ENCODE measurements around the gene AASDH. TPM values are rescaled to one million over a fixed set of nuclear protein-coding genes. Genes with fewer than 3 reads are reported as not detected.

Gene AASDH
- total RNA-seq, 1 donor from 2014 or later = 9.4 TPM

GRCh38 chr4:56316011-56316650 lies 71.2 kb downstream of the AASDH start:
- intact Hi-C loops (cut with micrococcal nuclease) = no loop called here

- intact Hi-C loops (cut with micrococcal nuclease) = no loop called here
Measured at GRCh38 chr4:56315543-56315942, 71.7 kb downstream of the AASDH start.

DNA sequence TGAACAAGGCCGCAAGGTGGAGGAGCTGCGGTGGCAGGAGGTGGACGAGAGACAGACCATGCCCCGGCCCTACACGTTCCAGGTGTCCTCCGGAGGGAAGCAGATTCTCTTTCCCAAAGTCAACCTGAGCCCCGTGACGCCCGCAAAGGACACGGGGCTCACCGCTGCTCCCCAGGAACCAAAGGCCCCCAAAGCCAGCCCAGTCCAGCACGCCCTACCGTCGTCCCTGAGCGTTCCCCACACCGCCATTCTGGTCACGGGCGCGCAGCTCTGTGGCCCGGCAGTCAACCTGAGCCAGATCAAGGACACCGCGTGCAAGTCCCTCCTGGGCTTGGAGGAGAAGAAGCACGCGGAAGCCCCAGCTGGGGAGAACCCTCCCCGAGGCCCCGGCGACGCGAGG lies 72.2 kb downstream of the AASDH start:
- intact Hi-C loops (cut with micrococcal nuclease) = no loop called here

- intact Hi-C loops (cut with micrococcal nuclease) = no loop called here
Measured at GRCh38 chr4:56314207-56314915, 72.9 kb downstream of the AASDH start.

DNA sequence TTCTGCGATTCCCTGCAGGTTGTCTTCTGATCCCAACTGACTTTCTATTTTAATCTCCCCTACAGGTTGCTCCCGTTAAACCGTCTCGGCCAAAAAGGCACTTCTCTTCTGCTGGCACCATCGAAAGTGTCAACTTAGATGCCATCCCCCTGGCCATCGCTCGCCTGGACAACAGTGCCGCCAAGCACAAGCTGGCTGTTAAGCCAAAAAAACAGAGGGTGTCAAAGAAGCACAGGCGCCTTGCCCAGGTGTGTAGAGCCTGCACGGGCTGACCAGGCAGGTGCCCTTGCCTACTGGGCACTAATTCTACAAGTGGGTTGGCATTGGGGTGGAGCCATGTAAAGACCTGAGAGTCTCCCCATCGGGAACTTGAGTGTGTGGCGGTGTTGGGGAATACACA lies 74.2 kb downstream of the AASDH start:
- intact Hi-C loops (cut with micrococcal nuclease) = no loop called here

- intact Hi-C loops (cut with micrococcal nuclease) = no loop called here
Measured at GRCh38 chr4:56311299-56311975, 75.9 kb downstream of the AASDH start.

DNA sequence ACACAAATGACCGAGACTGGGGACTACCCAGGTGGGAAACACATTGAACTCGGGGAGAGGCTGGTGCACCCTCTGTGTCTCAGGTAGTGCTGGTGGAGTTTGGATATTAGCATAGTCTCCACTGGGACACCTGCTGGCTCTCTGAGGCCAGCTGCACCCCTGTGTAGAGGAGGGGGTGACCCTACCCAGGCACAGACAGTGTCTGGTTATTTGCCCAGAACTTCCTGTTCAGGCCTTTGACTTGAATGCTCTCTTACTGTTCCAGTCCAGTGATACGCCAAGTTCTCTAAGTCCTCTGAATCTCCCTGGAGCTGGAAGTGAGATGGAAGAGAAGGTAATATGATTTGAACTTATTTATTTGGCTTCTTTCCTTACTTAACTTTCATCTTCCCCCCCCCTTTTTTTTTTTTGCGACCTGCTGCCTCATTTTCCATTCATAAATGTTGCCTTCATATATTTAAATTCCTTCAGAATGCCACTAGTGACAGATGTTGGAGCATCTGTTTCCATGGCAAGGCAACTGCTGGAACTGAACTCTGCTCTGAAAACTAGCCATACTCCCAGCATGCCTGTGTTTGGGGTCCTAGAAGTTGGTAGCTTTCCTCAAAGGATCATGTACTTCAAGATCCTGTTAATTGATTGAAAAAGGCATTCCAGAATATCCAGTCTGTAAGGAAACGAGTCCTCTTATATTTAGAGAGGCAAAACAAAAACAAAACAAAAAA lies 76.7 kb downstream of the AASDH start:
- intact Hi-C loops (cut with micrococcal nuclease) = no loop called here

GRCh38 chr4:56308384-56308783 lies 78.9 kb downstream of the AASDH start:
- intact Hi-C loops (cut with micrococcal nuclease) = no loop called here

GRCh38 chr4:56307423-56307822 lies 79.9 kb downstream of the AASDH start:
- intact Hi-C loops (cut with micrococcal nuclease) = no loop called here

DNA sequence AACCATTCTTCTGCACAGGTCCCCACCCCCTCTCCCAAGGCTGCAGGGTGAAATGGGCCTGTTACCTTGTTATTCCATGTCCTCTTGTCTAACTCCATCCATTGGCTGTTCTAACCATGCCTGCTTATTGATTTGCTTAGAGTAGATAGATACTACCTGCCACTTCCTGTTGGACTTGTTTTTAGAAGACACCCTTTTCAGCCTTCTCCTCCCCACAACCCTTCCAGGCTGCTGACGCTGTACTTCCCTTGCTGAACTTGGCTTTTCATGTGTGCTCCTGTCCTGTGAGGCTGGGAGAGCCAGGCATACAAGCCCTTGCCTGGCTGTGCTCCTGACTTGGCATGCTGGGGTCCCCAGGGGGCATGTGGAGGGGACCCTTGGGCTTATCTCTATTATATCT lies 81.9 kb downstream of the AASDH start:
- intact Hi-C loops (cut with micrococcal nuclease) = no loop called here

DNA sequence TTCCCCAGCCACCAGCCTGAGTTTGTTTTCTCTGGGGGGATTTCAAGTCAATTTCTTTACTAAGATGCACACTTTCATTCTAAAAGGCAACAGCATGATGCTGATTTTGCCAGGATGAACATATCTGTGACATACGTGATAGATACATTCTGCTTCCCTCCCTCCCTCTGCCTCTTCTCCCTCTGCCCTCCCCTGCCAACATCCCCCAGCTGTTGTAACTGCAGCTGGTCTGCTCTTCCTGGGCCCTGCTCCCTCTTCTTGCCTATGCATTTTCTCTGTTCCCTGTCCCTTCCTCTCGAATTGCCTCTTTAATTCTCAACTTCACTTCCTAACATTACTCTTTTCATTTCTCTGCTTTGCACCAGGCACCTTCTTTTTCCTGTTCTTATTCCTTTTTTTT lies 83.4 kb downstream of the AASDH start:
- intact Hi-C loops (cut with micrococcal nuclease) = loop anchor here (5.0 kb wide), 1 partner anchor 957 kb away; the partner anchor contains the start of gene SRD5A3

DNA sequence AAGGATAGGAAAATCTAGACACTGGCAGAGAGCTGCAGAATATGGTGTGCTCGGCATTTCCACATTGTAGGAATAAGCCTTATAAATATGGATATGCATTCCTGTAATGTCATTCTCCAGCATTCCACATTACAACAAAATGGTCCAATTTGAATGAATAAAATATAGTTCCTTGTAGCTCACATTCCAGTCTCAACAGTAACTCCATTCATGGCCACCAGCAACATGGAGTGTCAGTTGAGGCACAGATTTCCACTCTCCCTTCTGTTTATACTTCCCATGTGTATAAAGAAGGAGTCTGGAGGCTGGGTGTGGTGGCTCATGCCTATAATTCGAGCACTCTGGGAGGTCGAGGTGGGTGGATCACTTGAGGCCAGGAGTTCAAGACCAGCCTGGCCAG lies 84.5 kb downstream of the AASDH start:
- intact Hi-C loops (cut with micrococcal nuclease) = loop anchor here (5.0 kb wide), 1 partner anchor 955 kb away; the partner anchor contains the start of gene SRD5A3

GRCh38 chr4:56301997-56302496 lies 85.2 kb downstream of the AASDH start:
- intact Hi-C loops (cut with micrococcal nuclease) = loop anchor here (1.0 to 5.0 kb wide), 4 partner anchors 173 to 955 kb away; partner anchors contain the start of genes CEP135 and SRD5A3

DNA sequence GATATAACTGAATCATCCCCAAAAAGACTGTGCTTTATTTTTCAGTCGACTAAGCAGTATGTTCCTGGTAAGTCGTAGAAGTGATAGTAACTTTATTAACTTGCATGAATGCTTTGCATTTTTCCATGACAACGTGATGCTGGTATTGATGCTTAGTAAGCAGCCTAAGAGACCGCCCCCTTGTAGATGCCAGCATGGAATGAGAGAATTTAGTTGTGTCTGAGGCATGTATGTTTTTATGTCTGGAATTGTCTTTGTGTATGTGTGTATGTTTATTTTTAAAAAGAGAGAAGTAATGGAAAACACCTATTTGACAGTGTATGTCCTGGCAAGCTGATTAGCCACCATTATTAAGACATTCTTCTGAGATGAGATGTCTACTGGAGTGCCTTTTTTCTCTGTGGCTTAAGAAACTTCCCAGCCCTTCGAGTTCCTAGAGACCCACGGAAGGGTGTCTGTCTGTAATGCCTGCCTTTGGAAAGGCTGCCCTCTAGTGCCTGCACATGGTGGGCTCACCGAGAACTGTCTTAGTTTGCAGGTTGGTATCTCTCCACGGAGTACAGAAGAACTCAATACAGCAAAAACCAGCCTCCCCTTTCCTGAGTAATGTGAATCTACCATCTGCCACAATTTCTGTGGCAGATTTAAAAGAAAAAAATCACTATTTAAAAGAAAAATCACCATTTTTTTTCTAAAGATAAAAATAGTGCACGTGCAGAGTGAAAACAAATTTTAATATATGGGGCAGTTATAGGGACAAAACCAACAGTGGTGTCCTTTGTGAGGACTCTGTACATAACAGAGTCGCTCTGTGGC lies 85.9 kb downstream of the AASDH start:
- intact Hi-C loops (cut with micrococcal nuclease) = loop anchor here (1.0 to 5.0 kb wide), 4 partner anchors 172 to 954 kb away; partner anchors contain the start of genes CEP135 and SRD5A3

- intact Hi-C loops (cut with micrococcal nuclease) = no loop called here
Measured at GRCh38 chr4:56298236-56298635, 89.1 kb downstream of the AASDH start.

GRCh38 chr4:56297776-56298175 lies 89.5 kb downstream of the AASDH start:
- intact Hi-C loops (cut with micrococcal nuclease) = no loop called here

GRCh38 chr4:56296526-56296925 lies 90.8 kb downstream of the AASDH start:
- intact Hi-C loops (cut with micrococcal nuclease) = loop anchor here (1.0 kb wide), 1 partner anchor 27 kb away; no protein-coding TSS in a partner anchor

- intact Hi-C loops (cut with micrococcal nuclease) = no loop called here
Measured at GRCh38 chr4:56293121-56293520, 94.2 kb downstream of the AASDH start.

DNA sequence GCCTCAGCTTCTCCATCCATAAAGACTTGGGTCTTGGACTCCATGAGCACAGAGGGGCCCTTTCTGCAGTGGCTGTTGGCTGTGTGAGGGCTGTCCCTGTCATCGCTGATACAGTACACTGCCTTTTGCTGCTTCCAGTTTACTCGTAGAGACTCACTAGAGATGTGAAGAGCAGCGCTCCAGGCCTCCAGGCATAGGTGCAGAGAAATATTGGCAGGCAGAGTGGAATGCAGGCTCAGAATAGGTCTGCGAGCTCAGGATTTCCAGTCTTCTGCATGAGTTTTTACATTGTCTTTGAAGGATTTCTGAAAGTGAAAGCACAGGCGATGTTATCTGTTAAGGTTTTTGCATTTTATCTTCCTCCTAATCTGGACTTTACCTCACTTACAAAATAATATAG lies 97.4 kb downstream of the AASDH start:
- intact Hi-C loops (cut with micrococcal nuclease) = no loop called here

DNA sequence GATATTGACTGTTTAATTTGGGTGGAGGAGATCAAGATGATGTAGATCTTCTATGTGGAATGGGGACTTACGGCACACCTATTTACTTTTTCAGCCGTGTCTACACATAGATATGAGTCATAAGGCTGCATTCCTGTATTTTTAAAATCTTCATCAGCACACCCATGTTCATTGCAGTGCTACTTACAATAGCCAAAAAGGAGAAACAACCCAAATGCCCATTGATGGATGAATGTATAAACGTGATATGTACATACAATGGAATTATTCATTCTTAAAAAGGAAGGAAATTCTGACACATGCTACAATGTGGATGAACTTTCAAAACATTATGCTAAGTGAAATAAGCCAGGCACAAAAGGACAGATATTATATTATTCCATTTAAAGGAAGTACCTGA lies 98.6 kb downstream of the AASDH start:
- intact Hi-C loops (cut with micrococcal nuclease) = no loop called here

Measured in T-helper 2 cell treated with Interferon-gamma antibody and Interleukin-4, amounts not matched to agents 100 ng/mL and 5 ng/mL, for 36 hours (primary cell).